Activated CD4-positive, alpha-beta T cell treated with anti-CD3 and anti-CD28 coated beads, Interleukin-2, amount 10 ng/mL, durations not matched to agents 24 days and 14 days (primary cell): Measurements from ENCODE around the gene PHETA2. TPM values are rescaled to one million over a fixed set of nuclear protein-coding genes. Genes with fewer than 3 reads are reported as not detected.

Source experiments
- DNase-seq: peaks from one replicate; pipeline ENCODE4 v3.0.0; 2022
- H3K27ac Mint-ChIP-seq: one replicate; pipeline ENCODE4 v1.8.0; 2022; ENCODE audit warnings: mild to moderate bottlenecking, mixed read lengths
- H3K27me3 Mint-ChIP-seq: one replicate; pipeline ENCODE4 v1.8.0; 2022; ENCODE audit warnings: mixed read lengths
- H3K36me3 Mint-ChIP-seq: one replicate; pipeline ENCODE4 v1.8.0; 2022; ENCODE audit warnings: low read depth, mild to moderate bottlenecking, mixed read lengths
- H3K4me1 Mint-ChIP-seq: one replicate; pipeline ENCODE4 v1.8.0; 2021; ENCODE audit warnings: mixed read lengths
- H3K4me3 Mint-ChIP-seq: one replicate; pipeline ENCODE4 v1.8.0; 2022; ENCODE audit warnings: mild to moderate bottlenecking, moderate library complexity, mixed read lengths
- H3K9me3 Mint-ChIP-seq: one replicate; pipeline ENCODE4 v1.8.0; 2021; ENCODE audit warnings: mixed read lengths
- intact Hi-C: fragments of 100-400 bp; cut with micrococcal nuclease; formaldehyde crosslinking; loops from one replicate; pipeline ENCODE4 v1.15.1; 2023
- total RNA-seq: library from RNA; stranded (reverse); gene quantifications from 2 replicates; pipeline ENCODE4 v1.2.3, GENCODE V29; 2022

PHETA2 gene
- total RNA-seq, 1 donor from 2014 or later, result 6.2 TPM

GRCh38 chr22:42074846-42075676, 1.0 kb downstream of the PHETA2 start:
- peak overlapping the region; percentile 78 for H3K27ac Mint-ChIP-seq
- H3K4me3 Mint-ChIP-seq, result peak overlapping the region; percentile 64
- intact Hi-C loops, result loop anchor here (10.0 kb wide), 1 partner anchor 240 kb away; the partner anchor contains the start of gene SREBF2

GRCh38 chr22:42076764-42077485, 2.9 kb downstream of the PHETA2 start:
- peaks cover 35% of the 10 kb centered on the region for H3K4me1 Mint-ChIP-seq
- intact Hi-C loops, result loop anchor here (10.0 kb wide), 1 partner anchor 242 kb away; the partner anchor contains the start of gene SREBF2
- H3K9me3 Mint-ChIP-seq, result no peaks in the 10 kb centered on the region
- peaks cover 8% of the 10 kb centered on the region for H3K36me3 Mint-ChIP-seq
- no peak overlapping the region for H3K4me3 Mint-ChIP-seq
- H3K27me3 Mint-ChIP-seq, result no peaks in the 10 kb centered on the region
- no peak overlapping the region for H3K27ac Mint-ChIP-seq
- DNase-seq, result no peak

More at GRCh38 chr22:42074846-42075676, 1.0 kb downstream of the PHETA2 start:
- Mint-ChIP-seq H3K4me1 (peaks cover 41% of the 10 kb centered on the region), H3K9me3 (no peaks in the 10 kb centered on the region), H3K27me3 (no peaks in the 10 kb centered on the region), H3K36me3 (peaks cover 5% of the 10 kb centered on the region)
- no peak for DNase-seq

GRCh38 chr22:42077486-42078125, 3.6 kb downstream of the PHETA2 start:
- H3K27ac Mint-ChIP-seq, result peak overlapping the region; percentile 53
- DNase-seq, result no peak
- no peak overlapping the region for H3K4me3 Mint-ChIP-seq
- H3K27me3 Mint-ChIP-seq, result no peaks in the 10 kb centered on the region
- H3K4me1 Mint-ChIP-seq, result peaks cover 36% of the 10 kb centered on the region
- H3K9me3 Mint-ChIP-seq, result no peaks in the 10 kb centered on the region
- H3K36me3 Mint-ChIP-seq, result peaks cover 13% of the 10 kb centered on the region
- intact Hi-C loops, result loop anchor here (2.0 to 10.0 kb wide), 2 partner anchors 79 to 243 kb away; partner anchors contain the start of genes SREBF2 and WBP2NL

DNA sequence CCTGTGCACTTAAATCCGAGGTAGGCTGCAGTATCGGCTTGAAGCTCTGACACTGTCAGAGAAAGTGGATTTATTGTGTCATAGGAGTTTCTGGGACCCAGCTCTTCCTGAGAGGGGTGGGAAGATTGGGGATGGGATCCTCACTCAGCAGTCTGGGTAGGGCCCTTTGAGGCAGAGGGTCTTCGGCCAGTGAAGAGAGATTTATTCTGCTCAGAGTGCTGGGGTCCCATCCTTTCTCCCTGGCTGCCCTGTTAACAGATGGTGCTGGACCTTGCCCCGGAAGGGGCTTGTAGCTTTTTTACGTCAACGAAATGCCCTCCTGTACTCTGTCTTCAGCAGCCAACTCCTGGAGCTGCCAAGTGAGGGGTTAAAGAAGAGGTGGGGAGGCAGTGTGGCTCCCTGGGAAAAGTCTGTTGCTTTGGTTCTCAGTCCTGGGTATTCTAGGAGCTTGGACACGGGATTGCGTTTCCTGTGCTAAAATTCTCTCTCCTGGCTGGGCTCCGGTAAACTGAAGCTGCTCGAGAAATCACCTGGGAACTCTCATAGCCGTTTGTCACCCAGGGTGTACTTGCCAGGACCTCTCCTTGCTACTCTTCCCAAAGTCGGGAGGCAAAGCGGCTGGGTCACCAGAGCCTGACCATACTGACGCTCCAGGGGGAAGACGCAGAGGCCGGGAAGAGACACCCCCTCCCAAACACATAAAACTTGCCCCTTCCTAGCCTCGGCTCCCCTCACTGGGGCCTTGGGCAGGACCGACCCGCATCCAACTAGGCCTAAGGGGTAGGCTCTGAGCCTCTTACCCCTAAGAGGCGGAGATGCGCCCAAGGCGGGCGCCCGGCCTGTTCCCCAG, 4.6 kb downstream of the PHETA2 start:
- peak overlapping the region; percentile 92 for H3K4me3 Mint-ChIP-seq
- H3K4me1 Mint-ChIP-seq, result peaks cover 29% of the 10 kb centered on the region
- intact Hi-C loops, result loop anchor here (1.0 to 10.0 kb wide), 4 partner anchors 8 to 244 kb away; partner anchors contain the start of genes NAGA, NDUFA6, SREBF2 and WBP2NL
- no peaks in the 10 kb centered on the region for H3K9me3 Mint-ChIP-seq
- no peaks in the 10 kb centered on the region for H3K27me3 Mint-ChIP-seq
- DNase-seq, result no peak
- peaks cover 18% of the 10 kb centered on the region for H3K36me3 Mint-ChIP-seq
- H3K27ac Mint-ChIP-seq, result peak overlapping the region; percentile 93

- peak within 1 kb of the TSS; percentile 93 for H3K27ac Mint-ChIP-seq
- DNase-seq, result peak; percentile 99
- peaks cover 28% of the 10 kb centered on the region for H3K4me1 Mint-ChIP-seq
- peaks cover 26% of the 10 kb centered on the region for H3K36me3 Mint-ChIP-seq
- intact Hi-C loops, result loop anchor here (1.0 to 10.0 kb wide), 4 partner anchors 9 to 245 kb away; partner anchors contain the start of genes NAGA, NDUFA6, SREBF2 and WBP2NL
- no peaks in the 10 kb centered on the region for H3K27me3 Mint-ChIP-seq
- H3K9me3 Mint-ChIP-seq, result no peaks in the 10 kb centered on the region
- peak within 1 kb of the TSS; percentile 92 for H3K4me3 Mint-ChIP-seq
These were observed 5.5 kb downstream of the PHETA2 start, which contains the start of gene SMDT1 for GRCh38 chr22:42079319-42080251. Gene SMDT1, plus strand, starts transcription at chr22:42079700. Its CDS starts 69 bp downstream, at chr22:42079769.

GRCh38 chr22:42080287-42080686, 6.2 kb downstream of the PHETA2 start:
- Mint-ChIP-seq H3K4me1 (peaks cover 24% of the 10 kb centered on the region), H3K36me3 (peaks cover 25% of the 10 kb centered on the region), H3K9me3 (no peaks in the 10 kb centered on the region), H3K27ac (peak overlapping the region; percentile 93), H3K4me3 (peak overlapping the region; percentile 92), H3K27me3 (no peaks in the 10 kb centered on the region)
- intact Hi-C loops, result no loop called here
- DNase-seq, result peak; percentile 77

GRCh38 chr22:42083119-42083518, 9.1 kb downstream of the PHETA2 start:
- Mint-ChIP-seq H3K4me3 (no peak overlapping the region), H3K36me3 (peaks cover 42% of the 10 kb centered on the region), H3K27ac (no peak overlapping the region), H3K4me1 (peaks cover 28% of the 10 kb centered on the region), H3K27me3 (no peaks in the 10 kb centered on the region), H3K9me3 (no peaks in the 10 kb centered on the region)
- intact Hi-C loops, result no loop called here
- peak; percentile 52 for DNase-seq

GRCh38 chr22:42084874-42085273, 10.8 kb downstream of the PHETA2 start:
- intact Hi-C loops, result no loop called here

DNA sequence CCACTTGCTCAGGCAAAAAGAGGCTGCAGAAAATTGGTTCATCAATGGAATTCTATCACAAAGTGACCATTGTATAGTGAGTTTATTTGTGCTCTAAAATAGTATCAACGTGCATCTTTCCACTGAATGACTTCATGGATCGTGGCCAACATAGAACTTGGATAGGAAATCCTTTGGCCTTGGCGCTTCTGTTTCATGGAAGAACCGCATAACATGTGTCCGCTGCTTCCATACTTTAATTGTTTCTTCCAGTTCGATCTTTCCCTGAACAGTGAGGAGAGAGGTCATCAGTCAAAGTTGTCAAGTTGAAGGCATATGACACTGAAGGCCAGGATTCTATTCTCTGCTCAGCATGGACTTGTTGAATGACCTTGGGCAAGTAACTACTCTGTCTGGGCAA, 12.0 kb downstream of the PHETA2 start:
- Mint-ChIP-seq H3K36me3 (peaks cover 56% of the 10 kb centered on the region), H3K4me1 (peaks cover 23% of the 10 kb centered on the region), H3K9me3 (no peaks in the 10 kb centered on the region), H3K4me3 (no peak overlapping the region), H3K27me3 (no peaks in the 10 kb centered on the region), H3K27ac (peak overlapping the region; percentile 36)
- DNase-seq, result peak; percentile 52
- intact Hi-C loops, result no loop called here

More at GRCh38 chr22:42084874-42085273, 10.8 kb downstream of the PHETA2 start:
- H3K9me3 Mint-ChIP-seq, result no peaks in the 10 kb centered on the region
- H3K27ac Mint-ChIP-seq, result no peak overlapping the region
- H3K4me1 Mint-ChIP-seq, result peaks cover 25% of the 10 kb centered on the region
- no peaks in the 10 kb centered on the region for H3K27me3 Mint-ChIP-seq
- DNase-seq, result peak; percentile 51
- H3K36me3 Mint-ChIP-seq, result peaks cover 53% of the 10 kb centered on the region
- no peak overlapping the region for H3K4me3 Mint-ChIP-seq

- intact Hi-C loops, result loop anchor here (1.0 to 5.0 kb wide), 8 partner anchors 12 to 521 kb away; partner anchors contain the start of genes NAGA, POLDIP3 and SMDT1
- H3K27ac Mint-ChIP-seq, result peak within 1 kb of the TSS; percentile 100
- peaks cover 27% of the 10 kb centered on the region for H3K4me1 Mint-ChIP-seq
- no peaks in the 10 kb centered on the region for H3K27me3 Mint-ChIP-seq
- peak; percentile 99 for DNase-seq
- peaks cover 37% of the 10 kb centered on the region for H3K36me3 Mint-ChIP-seq
- no peaks in the 10 kb centered on the region for H3K9me3 Mint-ChIP-seq
- peak within 1 kb of the TSS; percentile 94 for H3K4me3 Mint-ChIP-seq
These were observed 16.8 kb downstream of the PHETA2 start, which contains the start of gene NDUFA6 for GRCh38 chr22:42090596-42091454. Gene NDUFA6, minus strand, starts transcription at chr22:42090772. Its CDS starts 28 bp downstream, at chr22:42090744.

DNA sequence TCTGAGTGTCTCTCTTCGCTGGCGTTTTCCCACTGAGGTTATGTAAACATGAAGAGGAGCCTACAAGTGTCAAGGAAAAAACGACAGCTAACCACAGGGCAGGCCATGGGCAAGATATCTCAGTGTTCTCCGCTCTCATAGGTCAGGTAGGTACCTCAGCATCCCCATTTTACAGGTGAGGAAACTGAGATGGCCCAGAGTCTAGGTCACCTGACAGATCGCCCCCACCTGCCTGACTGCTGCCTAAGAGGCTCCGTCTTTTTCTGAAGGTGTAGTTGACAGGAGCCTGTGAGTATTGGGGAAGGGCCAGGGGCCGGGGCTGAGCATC, 17.4 kb downstream of the PHETA2 start:
- DNase-seq, result no peak
- Mint-ChIP-seq H3K27me3 (no peaks in the 10 kb centered on the region), H3K4me3 (peak overlapping the region; percentile 94), H3K27ac (peak overlapping the region; percentile 100), H3K36me3 (peaks cover 32% of the 10 kb centered on the region), H3K9me3 (no peaks in the 10 kb centered on the region), H3K4me1 (peaks cover 24% of the 10 kb centered on the region)
- intact Hi-C loops, result loop anchor here (2.0 to 5.0 kb wide), 4 partner anchors 29 to 521 kb away; partner anchors contain the start of gene POLDIP3
